HepG2 (cell line): ENCODE data around the gene SUSD4.

Experiments used
- CREB3 ChIP-seq: sonication (generic); formaldehyde crosslinking; IDR thresholded peaks from 2 replicates; pipeline ENCODE4 v1.5.0; 2020; ENCODE audit warnings: missing genetic modification reagents
- CTCF ChIP-seq: sonication (generic); formaldehyde crosslinking; IDR thresholded peaks from 2 replicates; pipeline ENCODE4 v1.5.0; 2020; ENCODE audit warnings: mild to moderate bottlenecking, missing genetic modification reagents, moderate library complexity
- EZH2 ChIP-seq: conservative IDR thresholded peaks from 2 replicates; pipeline ENCODE4 v1.6.1; 2012; ENCODE audit warnings: mild to moderate bottlenecking, low read depth, low read length, moderate library complexity
- FOXM1 ChIP-seq: sonication (generic); formaldehyde crosslinking; IDR thresholded peaks from 2 replicates; pipeline ENCODE4 v1.5.0; 2020; ENCODE audit warnings: missing genetic modification reagents
- GABPA ChIP-seq, 2 experiments: IDR thresholded peaks; 2 replicates each; pipeline ENCODE4 v1.6.1; 2011 to 2016; ENCODE audit warnings: low read depth in 2 of 2, low read length in 1 of 2, missing biosample characterization in 1 of 2, missing genetic modification characterization in 1 of 2
- PHF8 ChIP-seq: sonication (generic); formaldehyde crosslinking; IDR thresholded peaks from 2 replicates; pipeline ENCODE4 v1.5.0; 2020; ENCODE audit warnings: missing genetic modification reagents
- RFX1 ChIP-seq: fragments of 450-650 bp; IDR thresholded peaks from 2 replicates; pipeline ENCODE4 v1.6.1; 2017
- SP1 ChIP-seq, 2 experiments: fragments of 450-650 bp in 1 of 2; sonication (generic) in 1 of 2; formaldehyde crosslinking in 1 of 2; IDR thresholded peaks; 2 replicates each; pipeline versions ENCODE4 v1.4.0 to v1.6.1; 2016 to 2020; ENCODE audit warnings: missing genetic modification reagents in 1 of 2
- WIZ ChIP-seq: sonication (generic); formaldehyde crosslinking; IDR thresholded peaks from 2 replicates; pipeline ENCODE4 v1.5.1; 2020; ENCODE audit warnings: mild to moderate bottlenecking, missing genetic modification reagents
- ZNF446 ChIP-seq: sonication (generic); formaldehyde crosslinking; IDR thresholded peaks from 2 replicates; pipeline ENCODE4 v1.5.0; 2020; ENCODE audit warnings: mild to moderate bottlenecking, missing genetic modification reagents

- TF ChIP-seq WIZ (CRISPR knock-in tag) (no peak), GABPA (IDR thresholded peaks at IDR 0.05; ENCODE audit: low read depth, low read length) (no peak), GABPA (CRISPR knock-in tag; IDR thresholded peaks at IDR 0.05; ENCODE audit: low read depth) (no peak), CTCF (CRISPR knock-in tag) (no peak), SP1 (IDR thresholded peaks at IDR 0.05) (no peak), SP1 (CRISPR knock-in tag; IDR thresholded peaks at IDR 0.05) (no peak), EZH2 (no peak), PHF8 (CRISPR knock-in tag) (no peak), FOXM1 (no peak), RFX1 (no peak), ZNF446 (CRISPR knock-in tag) (no peak), CREB3 (no peak)
Observed at GRCh38 chr1:223334156-223334555, 29.8 kb downstream of the SUSD4 start.
